Stomach (tissue), 9 donors: ENCODE data around the gene GABRB2. TPM values are rescaled to one million over a fixed set of nuclear protein-coding genes. Genes with fewer than 3 reads are reported as not detected.

Experiments used
- DNase-seq, 2 donors: peaks; one replicate each; pipeline versions ENCODE4 v3.0.0 to v3.0.0-alpha.2; 2013 to 2019
- H3K27ac ChIP-seq, 5 donors: fragments of 200-600 bp in 4 of 5; sonication (generic) in 4 of 5; one replicate each; pipeline ENCODE4 v1.5.1; 2013 to 2019; ENCODE audit warnings: mild to moderate bottlenecking in 1 of 5, moderate library complexity in 1 of 5
- H3K27me3 ChIP-seq, 3 donors: fragments of 200-600 bp; sonication (generic); one replicate each; pipeline ENCODE4 v1.5.1; 2017 to 2019; ENCODE audit warnings: mixed run types in 1 of 3
- H3K36me3 ChIP-seq, 4 donors: fragments of 200-600 bp; sonication (generic); 1 replicate in 3 of 4; 2 replicates in 1 of 4; pipeline ENCODE4 v1.5.1; 2016 to 2019
- H3K4me1 ChIP-seq, 4 donors: fragments of 200-600 bp; sonication (generic); one replicate each; pipeline ENCODE4 v1.5.1; 2016 to 2019
- H3K4me3 ChIP-seq, 4 donors: fragments of 200-600 bp; sonication (generic) in 3 of 4; one replicate each; pipeline ENCODE4 v1.5.1; 2016 to 2019; ENCODE audit warnings: mild to moderate bottlenecking in 1 of 4
- H3K9me3 ChIP-seq, 4 donors: fragments of 200-600 bp; sonication (generic); one replicate each; pipeline ENCODE4 v1.5.1; 2016 to 2019
- CTCF ChIP-seq, 7 experiments: fragments of 450-650 bp in 4 of 7; fragments of 200-600 bp in 3 of 7; sonication (generic) in 3 of 7; IDR thresholded peaks; one replicate each; pipeline ENCODE4 v1.5.1; 2016 to 2019; ENCODE audit warnings: antibody characterized with exemption in 7 of 7, control low read depth in 2 of 7, mild to moderate bottlenecking in 1 of 7
- EP300 ChIP-seq: sonication (generic); formaldehyde crosslinking; IDR thresholded peaks from one replicate; pipeline ENCODE4 v1.6.1; 2017; ENCODE audit warnings: antibody characterized with exemption
- POLR2A ChIP-seq, 4 donors: fragments of 450-650 bp; IDR thresholded peaks; one replicate each; pipeline ENCODE4 v1.6.1; 2016; ENCODE audit warnings: antibody characterized with exemption in 4 of 4, control low read depth in 2 of 4, mild to moderate bottlenecking in 1 of 4, moderate library complexity in 1 of 4
- POLR2AphosphoS5 ChIP-seq, 3 donors: sonication (generic); formaldehyde crosslinking; IDR thresholded peaks; one replicate each; pipeline ENCODE4 v1.6.1; 2016; ENCODE audit warnings: antibody characterized with exemption in 3 of 3
- WGBS, 5 donors: extraction: QIAGEN DNeasy Blood & Tissue Kit in 3 of 5; methylation state at CpG; one replicate each; pipeline versions ENCODE4 v1.1.5 to v1.1.7; 2013 to 2018; 5-methylcytosine and 5-hydroxymethylcytosine counted together
- intact Hi-C: fragments of 100-400 bp; cut with DNase I; formaldehyde crosslinking; loops from one replicate; pipeline ENCODE4 v1.15.1; 2023; ENCODE audit warnings: low total_unique reads
- polyA plus RNA-seq, 3 donors: library from polyadenylated mRNA; stranded (reverse); fragments of 200-250 nt; gene quantifications; one replicate each; pipeline ENCODE4 v1.2.3, GENCODE V29; 2013
- total RNA-seq, 5 donors: library from RNA; depleted of rRNA; stranded (reverse); fragments of >200 nt; gene quantifications; one replicate each; pipeline versions ENCODE4 v1.1.0 to v1.2.3, GENCODE V29; 2014 to 2016
- donor health status: healthy with polysubstance abuse.
- donor health status: Bipolar disorder and iron deficiency.
- donor health status: healthy.

Gene GABRB2
- total and polyA plus RNA-seq, 8 donors: 0.06 to 2.7 (median 0.14) TPM; not detected in 3

- no peak for DNase-seq
- intact Hi-C loops: no loop called here
- Histone ChIP-seq H3K9me3 (no peaks in the 10 kb centered on the region), H3K27ac (no peak overlapping the region), H3K36me3 (no peaks in the 10 kb centered on the region), H3K4me3 (no peak overlapping the region), H3K4me1 (no peaks in the 10 kb centered on the region), H3K27me3 (no peaks in the 10 kb centered on the region)
- no peak for TF ChIP-seq POLR2AphosphoS5 (IDR thresholded peaks at IDR 0.05)
- TF ChIP-seq CTCF (IDR thresholded peaks at IDR 0.05): no peak
- TF ChIP-seq EP300: no peak
- no peak for TF ChIP-seq POLR2A (IDR thresholded peaks at IDR 0.05)
These were observed 273.1 kb downstream of the GABRB2 start for GRCh38 chr5:161273410-161273809.

- DNase-seq: no peak
- intact Hi-C loops: no loop called here
- no peak for TF ChIP-seq POLR2AphosphoS5 (IDR thresholded peaks at IDR 0.05)
- H3K4me1 ChIP-seq: no peaks in the 10 kb centered on the region
- 70 to 91% (median 86%) methylated on average over 1 of the region's 1 CpG for WGBS, 5 donors
- H3K27me3 ChIP-seq: no peaks in the 10 kb centered on the region
- no peaks in the 10 kb centered on the region for H3K9me3 ChIP-seq
- H3K4me3 ChIP-seq: no peak overlapping the region
- H3K36me3 ChIP-seq: no peaks in the 10 kb centered on the region
- no peak overlapping the region for H3K27ac ChIP-seq
These were observed 274.7 kb downstream of the GABRB2 start for GRCh38 chr5:161271816-161272215.

DNA sequence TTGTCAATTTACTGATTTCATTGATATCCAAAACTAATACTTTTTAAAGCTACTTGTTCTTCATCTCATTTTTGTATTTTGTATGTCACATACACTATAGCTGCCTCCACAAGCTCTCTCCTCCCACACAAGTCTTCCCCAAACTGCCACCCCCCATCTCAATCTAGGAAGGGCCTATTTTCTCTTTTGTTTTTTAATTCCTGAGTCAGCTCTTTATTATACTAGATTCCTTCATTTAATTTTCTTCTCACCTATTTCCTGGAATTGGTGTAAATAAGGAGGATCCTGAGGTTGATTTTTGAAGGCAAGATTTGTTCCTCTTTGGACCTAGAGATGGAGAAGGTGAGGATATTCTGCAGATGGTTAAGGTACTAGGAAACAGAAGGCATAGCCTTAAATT, 277.4 kb downstream of the GABRB2 start:
- Histone ChIP-seq H3K4me1 (no peaks in the 10 kb centered on the region), H3K36me3 (no peaks in the 10 kb centered on the region), H3K27ac (no peak overlapping the region), H3K27me3 (no peaks in the 10 kb centered on the region), H3K9me3 (no peaks in the 10 kb centered on the region), H3K4me3 (no peak overlapping the region)
- no peak for DNase-seq
- TF ChIP-seq POLR2AphosphoS5 (IDR thresholded peaks at IDR 0.05) (no peak), CTCF (IDR thresholded peaks at IDR 0.05) (no peak), POLR2A (IDR thresholded peaks at IDR 0.05) (no peak), EP300 (no peak)
- intact Hi-C loops: no loop called here

- DNase-seq: no peak
- TF ChIP-seq CTCF (IDR thresholded peaks at IDR 0.05) (no peak), POLR2A (IDR thresholded peaks at IDR 0.05) (no peak), EP300 (no peak), POLR2AphosphoS5 (IDR thresholded peaks at IDR 0.05) (no peak)
- H3K4me3 ChIP-seq: no peak overlapping the region
- no peak overlapping the region for H3K27ac ChIP-seq
- intact Hi-C loops: no loop called here
- no peaks in the 10 kb centered on the region for H3K27me3 ChIP-seq
- 90 to 95% (median 92%) methylated on average over 1 of the region's 1 CpG for WGBS, 5 donors
- no peaks in the 10 kb centered on the region for H3K36me3 ChIP-seq
- H3K9me3 ChIP-seq: no peaks in the 10 kb centered on the region
- peaks cover 0 to 14% (median 5%) of the 10 kb centered on the region in 4 donors for H3K4me1 ChIP-seq
These were observed 279.6 kb downstream of the GABRB2 start for GRCh38 chr5:161266954-161267353.

GRCh38 chr5:161265006-161265405, 281.5 kb downstream of the GABRB2 start:
- 52 to 69% (median 65%) methylated on average over 4 of the region's 4 CpGs for WGBS, 5 donors

More at GRCh38 chr5:161265006-161265405, 281.5 kb downstream of the GABRB2 start:
- Histone ChIP-seq H3K36me3 (no peaks in the 10 kb centered on the region), H3K27ac (no peak overlapping the region), H3K4me3 (no peak overlapping the region), H3K9me3 (no peaks in the 10 kb centered on the region), H3K4me1 (peaks cover 0 to 21% (median 5%) of the 10 kb centered on the region in 4 donors), H3K27me3 (no peaks in the 10 kb centered on the region)
- no peak for DNase-seq
- intact Hi-C loops: no loop called here
- TF ChIP-seq POLR2A (IDR thresholded peaks at IDR 0.05) (no peak), CTCF (IDR thresholded peaks at IDR 0.05) (no peak), EP300 (no peak), POLR2AphosphoS5 (IDR thresholded peaks at IDR 0.05) (no peak)
